NCI-H226 (cell line): Measurements from ENCODE around the gene WDR46.

Experiments used
- DNase-seq: peaks from one replicate; pipeline ENCODE4 v3.0.0-alpha.2; 2015

WDR46 gene

GRCh38 chr6:33313709-33314514 is 24.9 kb upstream of the WDR46 start, which contains the start of gene TAPBP:
Gene TAPBP, minus strand, starts transcription at chr6:33314078. Its CDS starts 37 bp downstream, at chr6:33314041.
- peak; percentile 77 for DNase-seq

GRCh38 chr6:33313105-33313708 is 24.2 kb upstream of the WDR46 start:
- DNase-seq, result no peak

- DNase-seq, result peak; percentile 86
Measured at GRCh38 chr6:33312361-33313104, 23.5 kb upstream of the WDR46 start.

GRCh38 chr6:33306356-33306755 is 17.3 kb upstream of the WDR46 start:
- DNase-seq, result no peak

- no peak for DNase-seq
Measured at GRCh38 chr6:33305052-33305451, 16.0 kb upstream of the WDR46 start.

- DNase-seq, result no peak
Measured at GRCh38 chr6:33304216-33304615, 15.2 kb upstream of the WDR46 start.

GRCh38 chr6:33301877-33302276 is 12.8 kb upstream of the WDR46 start:
- DNase-seq, result no peak

- DNase-seq, result peak; percentile 93
Measured at GRCh38 chr6:33299237-33299944, 10.4 kb upstream of the WDR46 start.

- DNase-seq, result peak; percentile 73
Measured at GRCh38 chr6:33298773-33299236, 9.8 kb upstream of the WDR46 start, which contains the start of gene RGL2. Gene RGL2, minus strand, starts transcription at chr6:33298942. Its CDS starts 332 bp downstream, at chr6:33298610.

GRCh38 chr6:33297956-33298772 is 9.1 kb upstream of the WDR46 start:
- DNase-seq, result peak; percentile 82

GRCh38 chr6:33297406-33297955 is 8.4 kb upstream of the WDR46 start:
- DNase-seq, result no peak

- DNase-seq, result no peak
Measured at GRCh38 chr6:33296797-33297405, 7.9 kb upstream of the WDR46 start.

GRCh38 chr6:33295621-33296369 is 6.8 kb upstream of the WDR46 start:
- DNase-seq, result no peak

GRCh38 chr6:33294086-33294823 is 5.2 kb upstream of the WDR46 start:
- no peak for DNase-seq

GRCh38 chr6:33292996-33293682 is 4.1 kb upstream of the WDR46 start:
- DNase-seq, result no peak

- no peak for DNase-seq
Measured at GRCh38 chr6:33290459-33290858, 1.4 kb upstream of the WDR46 start.

GRCh38 chr6:33289784-33290315 is 811 bp upstream of the WDR46 start:
- DNase-seq, result no peak

GRCh38 chr6:33288141-33288920 is 708 bp downstream of the WDR46 start:
- no peak for DNase-seq
